ENCODE measurements around the gene CFAP126. TPM values are rescaled to one million over a fixed set of nuclear protein-coding genes. Genes with fewer than 3 reads are reported as not detected.

Gene CFAP126
- total and polyA plus RNA-seq, 2 of the 13 experiments (the other 11 are each of a cell fraction or from before 2014, with no cell fraction given): not detected

DNA sequence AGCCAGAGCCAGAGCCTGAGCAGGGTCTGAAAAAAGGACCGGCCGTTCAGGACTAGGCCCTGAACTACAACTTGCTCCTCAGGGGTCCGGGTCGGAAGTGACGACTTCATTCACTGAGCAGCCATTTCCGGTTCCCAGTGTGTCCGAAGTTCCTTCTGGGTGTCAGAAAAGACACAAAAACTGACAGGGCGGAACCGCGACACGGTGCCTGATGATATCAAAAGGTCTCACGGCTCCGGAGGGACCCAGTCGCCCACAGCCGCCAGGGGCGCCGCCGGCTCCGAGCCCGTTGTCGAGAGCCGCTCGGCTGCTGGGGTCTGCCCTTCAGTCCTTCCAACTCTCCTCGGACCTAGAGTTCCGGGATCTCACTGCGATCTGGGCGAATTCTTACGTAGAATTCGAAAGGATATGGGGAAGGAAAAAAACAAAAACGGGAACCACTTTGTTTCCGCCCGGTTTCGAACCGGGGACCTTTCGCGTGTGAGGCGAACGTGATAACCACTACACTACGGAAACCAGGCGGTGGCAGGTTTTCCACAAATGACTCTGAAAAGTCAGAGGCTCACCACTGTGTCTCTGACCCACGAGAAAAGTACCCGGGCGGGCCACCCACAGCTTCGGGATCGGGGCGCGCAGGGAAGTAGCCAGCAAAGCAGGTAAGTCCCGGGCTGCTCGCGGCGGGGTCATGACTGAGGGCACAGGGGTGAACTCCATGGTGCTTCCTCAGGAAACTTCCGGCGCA, 31.8 kb upstream of the CFAP126 start (continued):
- TF ChIP-seq, protein P1, sequence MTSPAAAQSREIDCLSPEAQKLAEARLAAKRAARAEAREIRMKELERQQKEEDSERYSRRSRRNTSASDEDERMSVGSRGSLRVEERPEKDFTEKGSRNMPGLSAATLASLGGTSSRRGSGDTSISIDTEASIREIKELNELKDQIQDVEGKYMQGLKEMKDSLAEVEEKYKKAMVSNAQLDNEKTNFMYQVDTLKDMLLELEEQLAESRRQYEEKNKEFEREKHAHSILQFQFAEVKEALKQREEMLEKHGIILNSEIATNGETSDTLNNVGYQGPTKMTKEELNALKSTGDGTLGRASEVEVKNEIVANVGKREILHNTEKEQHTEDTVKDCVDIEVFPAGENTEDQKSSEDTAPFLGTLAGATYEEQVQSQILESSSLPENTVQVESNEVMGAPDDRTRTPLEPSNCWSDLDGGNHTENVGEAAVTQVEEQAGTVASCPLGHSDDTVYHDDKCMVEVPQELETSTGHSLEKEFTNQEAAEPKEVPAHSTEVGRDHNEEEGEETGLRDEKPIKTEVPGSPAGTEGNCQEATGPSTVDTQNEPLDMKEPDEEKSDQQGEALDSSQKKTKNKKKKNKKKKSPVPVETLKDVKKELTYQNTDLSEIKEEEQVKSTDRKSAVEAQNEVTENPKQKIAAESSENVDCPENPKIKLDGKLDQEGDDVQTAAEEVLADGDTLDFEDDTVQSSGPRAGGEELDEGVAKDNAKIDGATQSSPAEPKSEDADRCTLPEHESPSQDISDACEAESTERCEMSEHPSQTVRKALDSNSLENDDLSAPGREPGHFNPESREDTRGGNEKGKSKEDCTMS (CRISPR knock-in tag; conservative IDR thresholded peaks at IDR 0.05): no peak
- TF ChIP-seq, protein P2, sequence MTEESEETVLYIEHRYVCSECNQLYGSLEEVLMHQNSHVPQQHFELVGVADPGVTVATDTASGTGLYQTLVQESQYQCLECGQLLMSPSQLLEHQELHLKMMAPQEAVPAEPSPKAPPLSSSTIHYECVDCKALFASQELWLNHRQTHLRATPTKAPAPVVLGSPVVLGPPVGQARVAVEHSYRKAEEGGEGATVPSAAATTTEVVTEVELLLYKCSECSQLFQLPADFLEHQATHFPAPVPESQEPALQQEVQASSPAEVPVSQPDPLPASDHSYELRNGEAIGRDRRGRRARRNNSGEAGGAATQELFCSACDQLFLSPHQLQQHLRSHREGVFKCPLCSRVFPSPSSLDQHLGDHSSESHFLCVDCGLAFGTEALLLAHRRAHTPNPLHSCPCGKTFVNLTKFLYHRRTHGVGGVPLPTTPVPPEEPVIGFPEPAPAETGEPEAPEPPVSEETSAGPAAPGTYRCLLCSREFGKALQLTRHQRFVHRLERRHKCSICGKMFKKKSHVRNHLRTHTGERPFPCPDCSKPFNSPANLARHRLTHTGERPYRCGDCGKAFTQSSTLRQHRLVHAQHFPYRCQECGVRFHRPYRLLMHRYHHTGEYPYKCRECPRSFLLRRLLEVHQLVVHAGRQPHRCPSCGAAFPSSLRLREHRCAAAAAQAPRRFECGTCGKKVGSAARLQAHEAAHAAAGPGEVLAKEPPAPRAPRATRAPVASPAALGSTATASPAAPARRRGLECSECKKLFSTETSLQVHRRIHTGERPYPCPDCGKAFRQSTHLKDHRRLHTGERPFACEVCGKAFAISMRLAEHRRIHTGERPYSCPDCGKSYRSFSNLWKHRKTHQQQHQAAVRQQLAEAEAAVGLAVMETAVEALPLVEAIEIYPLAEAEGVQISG (CRISPR knock-in tag; IDR thresholded peaks at IDR 0.05): peak; percentile 80
- TF ChIP-seq RARG (CRISPR knock-in tag; IDR thresholded peaks at IDR 0.05; ENCODE audit: low read depth) (no peak), CAMTA2 (CRISPR knock-in tag; IDR thresholded peaks at IDR 0.05; ENCODE audit: borderline replicate concordance) (0 out of 2 replicates have a peak, but pooled peaks have one; percentile 36), ZNF839 (CRISPR knock-in tag; IDR thresholded peaks at IDR 0.05; ENCODE audit: borderline replicate concordance) (0 out of 2 replicates have a peak, but pooled peaks have one; percentile 40), STAT5B (CRISPR knock-in tag; IDR thresholded peaks at IDR 0.05) (no peak), YY1 (IDR thresholded peaks at IDR 0.05; ENCODE audit: insufficient read depth, insufficient replicate concordance, low read depth, low read length) (no peak), FOSL2 (CRISPR knock-in tag; IDR thresholded peaks at IDR 0.05) (peak; percentile 44), HMG20B (CRISPR knock-in tag; conservative IDR thresholded peaks at IDR 0.05) (no peak), ZSCAN30 (CRISPR knock-in tag; IDR thresholded peaks at IDR 0.05) (no peak), ISX (CRISPR knock-in tag; conservative IDR thresholded peaks at IDR 0.05) (no peak), ZNF143 (CRISPR knock-in tag; IDR thresholded peaks at IDR 0.05) (peak; percentile 43; the same call in 1 of the 2 replicates), ZNF3 (CRISPR knock-in tag; IDR thresholded peaks at IDR 0.05) (peak; percentile 99), MEIS2 (CRISPR knock-in tag; IDR thresholded peaks at IDR 0.05) (peak; percentile 17; the same call in 1 of the 2 replicates), ZNF616 (CRISPR knock-in tag; IDR thresholded peaks at IDR 0.05; ENCODE audit: low read depth) (no peak), ZNF567 (CRISPR knock-in tag; IDR thresholded peaks at IDR 0.05; ENCODE audit: borderline replicate concordance) (peak; percentile 89; the same call in 1 of the 2 replicates), NCOR1 (IDR thresholded peaks at IDR 0.05; ENCODE audit: borderline replicate concordance, low read length) (no peak)
- TF ChIP-seq, protein P3, sequence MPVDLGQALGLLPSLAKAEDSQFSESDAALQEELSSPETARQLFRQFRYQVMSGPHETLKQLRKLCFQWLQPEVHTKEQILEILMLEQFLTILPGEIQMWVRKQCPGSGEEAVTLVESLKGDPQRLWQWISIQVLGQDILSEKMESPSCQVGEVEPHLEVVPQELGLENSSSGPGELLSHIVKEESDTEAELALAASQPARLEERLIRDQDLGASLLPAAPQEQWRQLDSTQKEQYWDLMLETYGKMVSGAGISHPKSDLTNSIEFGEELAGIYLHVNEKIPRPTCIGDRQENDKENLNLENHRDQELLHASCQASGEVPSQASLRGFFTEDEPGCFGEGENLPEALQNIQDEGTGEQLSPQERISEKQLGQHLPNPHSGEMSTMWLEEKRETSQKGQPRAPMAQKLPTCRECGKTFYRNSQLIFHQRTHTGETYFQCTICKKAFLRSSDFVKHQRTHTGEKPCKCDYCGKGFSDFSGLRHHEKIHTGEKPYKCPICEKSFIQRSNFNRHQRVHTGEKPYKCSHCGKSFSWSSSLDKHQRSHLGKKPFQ (CRISPR knock-in tag; IDR thresholded peaks at IDR 0.05; ENCODE audit: insufficient replicate concordance): peak; percentile 37
- TF ChIP-seq, protein P4, sequence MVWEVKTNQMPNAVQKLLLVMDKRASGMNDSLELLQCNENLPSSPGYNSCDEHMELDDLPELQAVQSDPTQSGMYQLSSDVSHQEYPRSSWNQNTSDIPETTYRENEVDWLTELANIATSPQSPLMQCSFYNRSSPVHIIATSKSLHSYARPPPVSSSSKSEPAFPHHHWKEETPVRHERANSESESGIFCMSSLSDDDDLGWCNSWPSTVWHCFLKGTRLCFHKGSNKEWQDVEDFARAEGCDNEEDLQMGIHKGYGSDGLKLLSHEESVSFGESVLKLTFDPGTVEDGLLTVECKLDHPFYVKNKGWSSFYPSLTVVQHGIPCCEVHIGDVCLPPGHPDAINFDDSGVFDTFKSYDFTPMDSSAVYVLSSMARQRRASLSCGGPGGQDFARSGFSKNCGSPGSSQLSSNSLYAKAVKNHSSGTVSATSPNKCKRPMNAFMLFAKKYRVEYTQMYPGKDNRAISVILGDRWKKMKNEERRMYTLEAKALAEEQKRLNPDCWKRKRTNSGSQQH (CRISPR knock-in tag; IDR thresholded peaks at IDR 0.05; ENCODE audit: low read depth): 0 out of 2 replicates have a peak, but pooled peaks have one; percentile 5
- TF ChIP-seq, protein P5, sequence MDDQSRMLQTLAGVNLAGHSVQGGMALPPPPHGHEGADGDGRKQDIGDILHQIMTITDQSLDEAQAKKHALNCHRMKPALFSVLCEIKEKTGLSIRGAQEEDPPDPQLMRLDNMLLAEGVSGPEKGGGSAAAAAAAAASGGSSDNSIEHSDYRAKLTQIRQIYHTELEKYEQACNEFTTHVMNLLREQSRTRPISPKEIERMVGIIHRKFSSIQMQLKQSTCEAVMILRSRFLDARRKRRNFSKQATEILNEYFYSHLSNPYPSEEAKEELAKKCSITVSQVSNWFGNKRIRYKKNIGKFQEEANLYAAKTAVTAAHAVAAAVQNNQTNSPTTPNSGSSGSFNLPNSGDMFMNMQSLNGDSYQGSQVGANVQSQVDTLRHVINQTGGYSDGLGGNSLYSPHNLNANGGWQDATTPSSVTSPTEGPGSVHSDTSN (CRISPR knock-in tag; IDR thresholded peaks at IDR 0.05; ENCODE audit: borderline replicate concordance): no peak

All from HepG2 (cell line).